BLaER1 treated with 17β-estradiol and CSF1 and Interleukin-3, amounts not matched to agents 10 nM and 100 nM (cell line): Measurements from ENCODE around the gene SPNS2.

Experiments used
- H3K27ac ChIP-seq, 11 experiments: shearing (Covaris generic); formaldehyde crosslinking; 2 replicates each; pipeline ENCODE4 v1.8.1; 2022
- H3K27me3 ChIP-seq, 11 experiments: shearing (Covaris generic); formaldehyde crosslinking; 2 replicates each; pipeline ENCODE4 v1.8.1; 2022
- H3K36me3 ChIP-seq, 11 experiments: shearing (Covaris generic); formaldehyde crosslinking; 2 replicates each; pipeline ENCODE4 v1.8.1; 2022
- H3K4me1 ChIP-seq, 10 experiments: shearing (Covaris generic); formaldehyde crosslinking; 2 replicates each; pipeline ENCODE4 v1.8.1; 2022
- H3K4me2 ChIP-seq, 11 experiments: shearing (Covaris generic); formaldehyde crosslinking; 2 replicates each; pipeline ENCODE4 v1.8.1; 2022
- H3K4me3 ChIP-seq, 10 experiments: shearing (Covaris generic); formaldehyde crosslinking; 2 replicates each; pipeline ENCODE4 v1.8.1; 2022
- H3K9ac ChIP-seq, 11 experiments: shearing (Covaris generic); formaldehyde crosslinking; 2 replicates each; pipeline ENCODE4 v1.8.1; 2022
- H3K9me3 ChIP-seq, 11 experiments: shearing (Covaris generic); formaldehyde crosslinking; replicated peaks in 1 of 11; 2 replicates each; pipeline ENCODE4 v1.8.1; 2022
- H4K20me1 ChIP-seq, 11 experiments: shearing (Covaris generic); formaldehyde crosslinking; 2 replicates each; pipeline ENCODE4 v1.8.1; 2022
- Cebpa-rat ChIP-seq, 11 experiments: shearing (Covaris generic); IDR thresholded peaks; 2 replicates each; pipeline ENCODE4 v1.8.1; 2022

SPNS2 gene

DNA sequence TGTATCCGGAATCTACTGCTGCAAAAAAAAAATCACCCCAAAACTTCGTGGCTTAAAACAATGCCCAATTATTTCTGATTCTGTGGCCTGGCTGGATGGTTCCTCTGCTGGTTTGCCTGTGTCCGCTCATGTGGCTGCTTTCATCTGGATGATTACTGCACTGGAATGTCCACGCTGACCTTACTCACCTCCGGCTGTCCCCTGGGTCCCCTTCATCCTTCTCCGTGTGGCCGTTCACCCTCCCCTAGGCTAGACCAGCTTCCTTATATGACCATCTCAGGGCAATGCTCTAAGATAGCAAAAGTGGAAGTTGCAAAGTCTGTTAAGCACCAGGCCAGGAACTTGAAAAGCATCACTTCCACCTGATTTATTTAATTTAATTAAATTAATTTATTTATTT, 31.4 kb upstream of the SPNS2 start:
- H3K27me3 ChIP-seq: no peaks in the 10 kb centered on the region
- no peaks in the 10 kb centered on the region; a peak in 1 of 22 replicates for H4K20me1 ChIP-seq
- H3K4me3 ChIP-seq: no peak overlapping the region
- no peak overlapping the region for H3K9ac ChIP-seq
- H3K27ac ChIP-seq: no peak overlapping the region
- H3K4me1 ChIP-seq: peaks cover 0 to 7% (median 0%) of the 10 kb centered on the region in 10 experiments; a peak in 5 of 20 replicates
- no peak overlapping the region for H3K4me2 ChIP-seq
- no peaks in the 10 kb centered on the region for H3K9me3 ChIP-seq
- H3K36me3 ChIP-seq: no peaks in the 10 kb centered on the region
- TF ChIP-seq Cebpa-rat (IDR thresholded peaks at IDR 0.05): no peak

DNA sequence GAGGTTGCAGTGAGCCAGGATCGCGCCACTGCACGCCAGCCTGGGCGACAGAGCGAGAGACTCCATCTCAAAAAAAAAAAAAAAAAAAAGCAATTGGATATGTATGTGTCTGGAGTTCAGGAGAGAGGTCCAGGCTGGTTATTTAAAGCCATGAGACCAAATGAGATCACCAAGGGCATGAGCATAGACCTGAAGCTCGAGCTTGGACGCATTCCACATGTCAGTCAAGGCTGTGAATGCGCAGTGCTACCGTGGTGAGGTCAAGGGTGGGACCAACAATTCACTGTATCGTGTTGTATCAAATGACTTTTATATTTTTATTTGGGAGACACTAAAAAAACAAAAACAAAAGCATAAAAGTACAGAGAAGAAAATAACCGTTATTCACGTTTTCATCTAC, 29.1 kb upstream of the SPNS2 start:
- Histone ChIP-seq H3K4me1 (peaks cover 0 to 7% (median 0%) of the 10 kb centered on the region in 10 experiments; a peak in 5 of 20 replicates), H3K4me3 (no peak overlapping the region), H4K20me1 (no peaks in the 10 kb centered on the region; a peak in 1 of 22 replicates), H3K27ac (no peak overlapping the region), H3K9me3 (no peaks in the 10 kb centered on the region), H3K36me3 (no peaks in the 10 kb centered on the region), H3K27me3 (no peaks in the 10 kb centered on the region), H3K9ac (no peak overlapping the region), H3K4me2 (no peak overlapping the region)
- no peak for TF ChIP-seq Cebpa-rat (IDR thresholded peaks at IDR 0.05)

DNA sequence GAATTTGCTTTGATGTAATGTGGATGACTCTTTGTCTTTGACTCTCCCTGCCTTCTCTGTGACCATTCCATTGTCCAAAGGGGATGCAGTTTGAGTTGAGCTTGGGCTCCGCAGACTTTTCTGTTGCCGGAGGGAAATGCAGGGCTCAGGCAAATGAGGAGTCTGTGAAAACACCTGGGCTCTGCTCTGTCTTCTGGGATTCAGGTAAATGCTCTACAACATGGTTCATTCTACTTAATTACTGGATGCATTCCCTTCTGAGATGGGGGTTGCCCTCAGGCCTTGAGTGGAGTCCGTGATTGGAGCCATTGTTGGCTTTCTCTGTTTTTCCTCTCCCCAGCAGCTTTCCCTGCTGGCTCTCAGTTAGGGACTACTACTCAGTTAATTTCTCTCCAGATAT, 26.4 kb upstream of the SPNS2 start:
- no peaks in the 10 kb centered on the region for H3K36me3 ChIP-seq
- no peaks in the 10 kb centered on the region; a peak in 1 of 22 replicates for H4K20me1 ChIP-seq
- H3K27ac ChIP-seq: no peak overlapping the region
- no peaks in the 10 kb centered on the region for H3K9me3 ChIP-seq
- H3K27me3 ChIP-seq: no peaks in the 10 kb centered on the region
- no peak overlapping the region for H3K4me3 ChIP-seq
- no peak for TF ChIP-seq Cebpa-rat (IDR thresholded peaks at IDR 0.05)
- no peak overlapping the region for H3K4me2 ChIP-seq
- no peak overlapping the region for H3K9ac ChIP-seq
- peaks cover 12 to 20% (median 17%) of the 10 kb centered on the region in 10 experiments; a peak in 18 of 20 replicates for H3K4me1 ChIP-seq

DNA sequence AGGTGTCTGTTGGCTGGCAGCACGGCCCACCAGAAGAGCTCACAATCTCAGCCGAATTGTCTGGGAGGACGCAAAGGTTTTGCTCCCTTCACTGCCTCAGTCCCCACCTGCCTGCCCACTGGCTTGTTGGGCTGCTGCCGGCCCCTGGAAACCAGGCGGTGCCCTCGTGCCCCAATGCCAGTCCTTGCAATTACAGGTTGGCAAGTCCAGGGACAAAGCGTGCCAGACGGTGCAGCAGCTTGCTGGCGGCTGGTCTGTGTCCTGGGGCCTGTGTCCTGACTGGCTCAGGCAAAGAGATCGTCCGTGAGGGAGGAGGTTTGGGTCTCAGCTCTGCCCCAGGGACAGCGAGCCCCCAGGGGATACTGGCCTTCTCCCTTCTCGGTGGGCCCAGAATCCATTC, 24.6 kb upstream of the SPNS2 start:
- no peaks in the 10 kb centered on the region for H4K20me1 ChIP-seq
- H3K4me3 ChIP-seq: no peak overlapping the region
- no peaks in the 10 kb centered on the region for H3K36me3 ChIP-seq
- H3K9me3 ChIP-seq: no peaks in the 10 kb centered on the region
- no peak for TF ChIP-seq Cebpa-rat (IDR thresholded peaks at IDR 0.05)
- no peak overlapping the region for H3K27ac ChIP-seq
- no peaks in the 10 kb centered on the region for H3K27me3 ChIP-seq
- no peak overlapping the region for H3K4me2 ChIP-seq
- peaks cover 12 to 21% (median 18%) of the 10 kb centered on the region in 10 experiments; a peak in 18 of 20 replicates for H3K4me1 ChIP-seq
- no peak overlapping the region for H3K9ac ChIP-seq

DNA sequence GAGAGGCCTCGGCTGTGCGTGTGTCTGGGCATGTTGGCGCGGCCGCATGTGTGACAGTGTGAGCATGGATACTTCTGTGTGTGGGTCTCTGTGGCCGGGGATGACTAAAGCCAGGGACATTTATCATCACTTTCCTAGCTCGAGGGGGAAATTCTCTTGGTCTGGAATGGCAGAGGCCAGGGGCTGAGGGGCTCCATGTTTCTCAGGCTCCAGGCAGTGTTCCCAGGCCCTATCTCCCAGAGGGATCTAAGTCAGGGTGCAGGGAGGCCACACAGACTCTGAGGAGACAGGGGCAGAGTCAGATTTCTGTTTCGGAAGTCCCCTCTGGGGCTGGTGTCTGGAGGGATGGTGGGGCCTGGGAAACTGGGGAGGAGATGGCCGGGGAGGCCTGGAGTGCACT, 23.7 kb upstream of the SPNS2 start:
- H3K4me2 ChIP-seq: no peak overlapping the region
- no peak for TF ChIP-seq Cebpa-rat (IDR thresholded peaks at IDR 0.05)
- no peak overlapping the region for H3K27ac ChIP-seq
- H3K27me3 ChIP-seq: no peaks in the 10 kb centered on the region
- H3K9ac ChIP-seq: no peak overlapping the region
- H3K36me3 ChIP-seq: no peaks in the 10 kb centered on the region
- no peaks in the 10 kb centered on the region for H4K20me1 ChIP-seq
- H3K9me3 ChIP-seq: no peaks in the 10 kb centered on the region
- no peak overlapping the region for H3K4me3 ChIP-seq
- peaks cover 12 to 25% (median 22%) of the 10 kb centered on the region in 10 experiments; a peak in 18 of 20 replicates for H3K4me1 ChIP-seq

DNA sequence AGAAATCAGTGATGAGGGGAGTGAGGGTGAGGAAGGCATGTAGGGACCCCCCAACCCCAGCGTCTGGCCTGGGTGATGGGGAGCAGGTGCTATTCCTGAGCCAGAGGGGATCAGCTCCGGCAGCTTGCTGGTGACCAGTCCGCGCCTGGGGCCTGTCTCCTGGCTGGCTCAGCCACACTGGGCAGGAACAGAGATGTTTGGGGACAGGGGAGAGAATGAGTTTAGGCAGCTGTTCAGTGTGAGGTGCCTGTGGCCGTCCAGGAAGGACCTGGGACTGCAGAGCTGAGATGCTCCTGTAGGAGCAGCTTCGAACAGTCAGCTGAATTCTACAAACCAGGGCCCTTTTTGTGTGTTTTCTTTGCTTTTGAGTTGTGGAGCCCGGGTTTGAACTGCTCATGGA, 23.2 kb upstream of the SPNS2 start:
- Histone ChIP-seq H4K20me1 (no peaks in the 10 kb centered on the region), H3K36me3 (no peaks in the 10 kb centered on the region), H3K4me2 (peak overlapping the region in 6 of 11 experiments; percentile 45 to 85 (median 74); a peak in 6 of 22 replicates), H3K4me1 (peaks cover 14 to 30% (median 27%) of the 10 kb centered on the region in 10 experiments), H3K4me3 (no peak overlapping the region), H3K9ac (no peak overlapping the region), H3K9me3 (no peaks in the 10 kb centered on the region), H3K27me3 (no peaks in the 10 kb centered on the region), H3K27ac (0 out of 22 replicates have a peak overlapping the region, but pooled peaks of 1 of the 11 experiments have one; percentile 61)
- TF ChIP-seq Cebpa-rat (IDR thresholded peaks at IDR 0.05): no peak

DNA sequence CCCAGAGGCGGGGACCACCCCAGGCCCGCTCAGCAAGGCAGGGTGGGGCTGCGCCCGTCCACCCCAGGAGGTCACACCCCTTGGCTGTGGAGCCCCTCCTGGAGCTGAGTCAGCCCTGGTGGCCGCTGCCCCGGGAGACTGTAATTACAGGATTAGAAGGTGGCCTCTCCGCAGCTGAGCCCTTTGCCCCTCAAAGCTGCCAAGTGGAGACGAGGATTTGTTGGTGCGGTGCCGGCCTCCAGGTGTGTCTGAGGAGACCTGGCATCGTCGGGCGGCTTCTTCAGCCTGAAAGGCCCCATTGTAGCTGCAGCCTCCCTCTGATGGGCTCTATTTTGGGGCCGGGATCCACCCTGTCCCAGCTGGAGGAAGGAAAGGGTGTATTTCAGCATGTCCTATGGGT, 22.7 kb upstream of the SPNS2 start:
- Histone ChIP-seq H3K4me2 (peak overlapping the region; percentile 2 to 85 (median 74); a peak in 20 of 22 replicates), H4K20me1 (no peaks in the 10 kb centered on the region), H3K36me3 (no peaks in the 10 kb centered on the region), H3K27ac (peak overlapping the region in 5 of 11 experiments; percentile 24 to 61 (median 43); a peak in 4 of 22 replicates), H3K4me3 (no peak overlapping the region), H3K9ac (peak overlapping the region in 5 of 11 experiments; percentile 40 to 52 (median 44); a peak in 7 of 22 replicates), H3K9me3 (no peaks in the 10 kb centered on the region), H3K4me1 (peaks cover 19 to 36% (median 32%) of the 10 kb centered on the region in 10 experiments), H3K27me3 (no peaks in the 10 kb centered on the region)
- no peak for TF ChIP-seq Cebpa-rat (IDR thresholded peaks at IDR 0.05)

DNA sequence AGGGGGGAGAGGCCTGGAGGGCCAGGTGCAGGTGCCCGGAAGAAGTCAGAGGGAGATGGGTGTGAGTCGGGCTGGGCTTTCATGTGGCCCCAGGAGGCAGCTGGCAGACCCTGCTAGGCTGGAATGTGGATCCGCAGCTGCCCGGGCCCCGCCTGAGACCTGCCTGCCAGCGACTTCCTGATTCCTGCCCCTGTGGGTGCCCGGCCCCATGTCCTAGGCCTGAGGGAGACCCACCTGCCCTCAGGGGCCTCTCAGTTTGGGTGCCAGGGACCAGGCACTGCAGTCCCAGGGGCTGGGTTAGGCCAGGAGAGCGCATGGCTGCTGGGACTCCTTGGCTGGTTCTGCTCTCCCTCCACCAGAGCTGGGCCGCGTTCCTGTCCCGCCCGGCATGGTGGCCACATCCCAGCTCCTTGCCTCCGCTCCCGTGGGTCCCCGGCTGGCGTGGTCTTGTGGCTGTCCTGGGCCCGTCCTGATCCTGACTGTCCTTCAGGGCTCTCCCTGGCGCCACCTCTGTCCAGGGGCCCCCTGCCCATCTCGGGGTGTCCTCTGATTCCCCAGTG, 22.1 kb upstream of the SPNS2 start:
- Histone ChIP-seq H3K27me3 (no peaks in the 10 kb centered on the region), H3K9me3 (no peaks in the 10 kb centered on the region), H4K20me1 (no peaks in the 10 kb centered on the region), H3K4me2 (peak overlapping the region in 10 of 11 experiments; percentile 2 to 85 (median 74); a peak in 20 of 22 replicates), H3K4me1 (peaks cover 25 to 41% (median 38%) of the 10 kb centered on the region in 10 experiments), H3K9ac (peak overlapping the region in 6 of 11 experiments; percentile 6 to 52 (median 42); a peak in 8 of 22 replicates), H3K36me3 (no peaks in the 10 kb centered on the region), H3K27ac (peak overlapping the region in 7 of 11 experiments; percentile 2 to 61 (median 33); a peak in 9 of 22 replicates), H3K4me3 (no peak overlapping the region)
- no peak for TF ChIP-seq Cebpa-rat (IDR thresholded peaks at IDR 0.05)

DNA sequence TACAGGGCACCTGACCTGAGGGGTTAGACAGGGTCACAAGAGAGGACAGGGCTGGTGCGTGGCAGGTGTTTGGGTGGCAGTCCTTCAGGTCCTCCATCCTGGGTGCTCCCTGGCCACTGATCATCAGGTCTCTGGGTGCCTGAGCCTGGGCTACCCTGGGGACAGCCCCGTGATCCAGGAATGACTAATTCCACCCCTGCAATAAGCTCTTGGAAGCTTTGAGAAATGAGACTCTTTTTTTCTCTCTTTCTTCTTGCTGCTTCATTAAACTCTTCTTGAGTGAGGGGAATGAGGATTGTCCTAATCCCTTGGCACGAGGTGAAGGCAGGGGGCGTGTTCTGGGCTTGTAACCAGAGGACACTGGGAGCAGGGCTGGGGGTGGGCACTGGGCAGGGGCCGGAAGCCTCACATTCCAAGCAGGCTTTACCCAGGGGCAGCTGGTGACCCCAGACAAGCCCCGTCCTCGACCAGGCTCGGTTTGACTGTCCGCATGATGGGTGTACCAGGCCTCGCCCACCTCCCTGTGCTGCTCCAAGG, 21.4 kb upstream of the SPNS2 start:
- Histone ChIP-seq H3K4me2 (peak overlapping the region in 7 of 11 experiments; percentile 45 to 85 (median 75); a peak in 12 of 22 replicates), H3K27ac (peak overlapping the region in 1 of 11 experiments; percentile 24; a peak in 1 of 22 replicates), H3K9me3 (no peaks in the 10 kb centered on the region), H3K4me3 (no peak overlapping the region), H3K9ac (peak overlapping the region in 2 of 11 experiments; percentile 41 to 44; a peak in 1 of 22 replicates), H3K4me1 (peaks cover 27 to 49% (median 45%) of the 10 kb centered on the region in 10 experiments), H4K20me1 (no peaks in the 10 kb centered on the region; a peak in 1 of 22 replicates), H3K36me3 (no peaks in the 10 kb centered on the region), H3K27me3 (no peaks in the 10 kb centered on the region)
- no peak for TF ChIP-seq Cebpa-rat (IDR thresholded peaks at IDR 0.05)
